SJSA1 (cell line): ENCODE measurements around the gene UGCG. TPM values are rescaled to one million over a fixed set of nuclear protein-coding genes. Genes with fewer than 3 reads are reported as not detected.
A peak's percentile ranks its signal among the peaks of the same experiment; 100 is the strongest.
"Not testable (repeated sequence)": the region's sequence is repeated elsewhere in the genome, so short reads cannot be mapped to it uniquely, and the experiment has no call there.

ENCODE experiments used
- DNase-seq, 2 experiments: peaks; one replicate each; pipeline ENCODE4 v3.0.0-alpha.2; 2015 to 2020; ENCODE audit warnings: low spot score in 2 of 2, low read depth in 1 of 2
- H3K27ac ChIP-seq: fragments of 250-450 bp; sonication (Bioruptor Pico); 2 replicates; pipeline ENCODE4 v1.5.1; 2020; ENCODE audit warnings: mild to moderate bottlenecking, moderate library complexity
- H3K27me3 ChIP-seq: fragments of 250-450 bp; sonication (Bioruptor Pico); replicated peaks from 2 replicates; pipeline ENCODE4 v1.5.1; 2020; ENCODE audit warnings: mild to moderate bottlenecking, moderate library complexity
- H3K36me3 ChIP-seq: fragments of 250-450 bp; sonication (Bioruptor Pico); 2 replicates; pipeline ENCODE4 v1.5.1; 2020; ENCODE audit warnings: mild to moderate bottlenecking
- H3K4me1 ChIP-seq: fragments of 250-450 bp; sonication (Bioruptor Pico); replicated peaks from 2 replicates; pipeline ENCODE4 v1.6.1; 2021; ENCODE audit warnings: mild to moderate bottlenecking
- H3K4me3 ChIP-seq: fragments of 250-450 bp; sonication (Bioruptor Pico); 2 replicates; pipeline ENCODE4 v1.5.1; 2020; ENCODE audit warnings: mild to moderate bottlenecking
- H3K9me3 ChIP-seq: fragments of 250-450 bp; sonication (Bioruptor Pico); replicated peaks from 2 replicates; pipeline ENCODE4 v1.5.1; 2020; ENCODE audit warnings: mild to moderate bottlenecking
- total RNA-seq: library from RNA; depleted of rRNA; stranded (reverse); fragments of >200 nt; shearing (Covaris generic); gene quantifications from 2 replicates; pipeline ENCODE4 v1.2.3, GENCODE V29; 2014

The UGCG gene
- total RNA-seq, 1 experiment from 2014 or later, result 54.7 TPM

GRCh38 chr9:111873901-111874300, 22.7 kb upstream of the UGCG start:
- Histone ChIP-seq H3K4me3 (no peak overlapping the region), H3K27ac (no peak overlapping the region), H3K27me3 (no peaks in the 10 kb centered on the region), H3K9me3 (no peaks in the 10 kb centered on the region), H3K4me1 (no peaks in the 10 kb centered on the region), H3K36me3 (no peaks in the 10 kb centered on the region)
- DNase-seq, result no peak

- no peak for DNase-seq
- no peaks in the 10 kb centered on the region for H3K36me3 ChIP-seq
Observed at GRCh38 chr9:111874500-111874899, 22.1 kb upstream of the UGCG start.

GRCh38 chr9:111875291-111875690, 21.3 kb upstream of the UGCG start:
- H3K27me3 ChIP-seq, H3K4me3 ChIP-seq, H3K4me1 ChIP-seq, H3K36me3 ChIP-seq, H3K27ac ChIP-seq, DNase-seq, H3K9me3 ChIP-seq: not testable (repeated sequence)

More at GRCh38 chr9:111874500-111874899, 22.1 kb upstream of the UGCG start:
- Histone ChIP-seq H3K27ac (no peak overlapping the region), H3K4me1 (no peaks in the 10 kb centered on the region), H3K4me3 (no peak overlapping the region), H3K27me3 (no peaks in the 10 kb centered on the region), H3K9me3 (no peaks in the 10 kb centered on the region)

GRCh38 chr9:111875691-111876090, 20.9 kb upstream of the UGCG start:
- not testable (repeated sequence) for H3K27me3 ChIP-seq, H3K36me3 ChIP-seq, H3K4me3 ChIP-seq, H3K4me1 ChIP-seq, H3K27ac ChIP-seq, H3K9me3 ChIP-seq, DNase-seq

GRCh38 chr9:111876179-111876578, 20.4 kb upstream of the UGCG start:
- H3K9me3 ChIP-seq, result no peaks in the 10 kb centered on the region
- no peak overlapping the region for H3K4me3 ChIP-seq
- H3K27ac ChIP-seq, result no peak overlapping the region
- no peak for DNase-seq
- H3K36me3 ChIP-seq, result no peaks in the 10 kb centered on the region
- no peaks in the 10 kb centered on the region for H3K4me1 ChIP-seq
- no peaks in the 10 kb centered on the region for H3K27me3 ChIP-seq

- DNase-seq, result no peak
- H3K4me3 ChIP-seq, result no peak overlapping the region
- H3K36me3 ChIP-seq, result no peaks in the 10 kb centered on the region
- no peak overlapping the region for H3K27ac ChIP-seq
- H3K4me1 ChIP-seq, result no peaks in the 10 kb centered on the region
- H3K9me3 ChIP-seq, result no peaks in the 10 kb centered on the region
- no peaks in the 10 kb centered on the region for H3K27me3 ChIP-seq
Observed at GRCh38 chr9:111877420-111877819, 19.2 kb upstream of the UGCG start.

- Histone ChIP-seq H3K4me1 (no peaks in the 10 kb centered on the region), H3K27me3 (no peaks in the 10 kb centered on the region), H3K4me3 (no peak overlapping the region), H3K36me3 (no peaks in the 10 kb centered on the region), H3K27ac (no peak overlapping the region), H3K9me3 (no peaks in the 10 kb centered on the region)
- DNase-seq, result no peak
Observed at GRCh38 chr9:111878946-111879345, 17.7 kb upstream of the UGCG start.

GRCh38 chr9:111886983-111887718, 9.5 kb upstream of the UGCG start:
- H3K36me3 ChIP-seq, result no peaks in the 10 kb centered on the region
- H3K9me3 ChIP-seq, result no peaks in the 10 kb centered on the region
- H3K27me3 ChIP-seq, result no peaks in the 10 kb centered on the region
- peaks cover 10% of the 10 kb centered on the region for H3K4me1 ChIP-seq
- no peak overlapping the region for H3K4me3 ChIP-seq
- DNase-seq, result no peak
- H3K27ac ChIP-seq, result no peak overlapping the region

- Histone ChIP-seq H3K27ac (no peak overlapping the region), H3K27me3 (no peaks in the 10 kb centered on the region), H3K4me1 (peaks cover 18% of the 10 kb centered on the region), H3K9me3 (no peaks in the 10 kb centered on the region), H3K4me3 (no peak overlapping the region), H3K36me3 (no peaks in the 10 kb centered on the region)
- DNase-seq, result no peak
Observed at GRCh38 chr9:111890334-111890733, 6.3 kb upstream of the UGCG start.

- not testable (repeated sequence) for H3K27me3 ChIP-seq, H3K36me3 ChIP-seq, DNase-seq, H3K4me3 ChIP-seq, H3K9me3 ChIP-seq, H3K27ac ChIP-seq
- peaks cover 23% of the 10 kb centered on the region for H3K4me1 ChIP-seq
Observed at GRCh38 chr9:111890867-111891266, 5.7 kb upstream of the UGCG start.

- peaks cover 3% of the 10 kb centered on the region for H3K36me3 ChIP-seq
- H3K4me3 ChIP-seq, result no peak overlapping the region
- peaks cover 28% of the 10 kb centered on the region for H3K4me1 ChIP-seq
- no peak for DNase-seq
- H3K27ac ChIP-seq, result no peak overlapping the region
- no peaks in the 10 kb centered on the region for H3K9me3 ChIP-seq
- H3K27me3 ChIP-seq, result no peaks in the 10 kb centered on the region
Observed at GRCh38 chr9:111891910-111892499, 4.6 kb upstream of the UGCG start.

- Histone ChIP-seq H3K27ac (peak overlapping the region; percentile 73), H3K36me3 (peaks cover 14% of the 10 kb centered on the region), H3K4me3 (peak overlapping the region; percentile 98), H3K9me3 (no peaks in the 10 kb centered on the region), H3K27me3 (no peaks in the 10 kb centered on the region), H3K4me1 (peaks cover 50% of the 10 kb centered on the region)
- peak; percentile 32 to 40 for DNase-seq
Observed at GRCh38 chr9:111896942-111897600, 457 bp downstream of the UGCG start.

- no peaks in the 10 kb centered on the region for H3K9me3 ChIP-seq
- peak in 1 of 2 experiments; percentile 44 for DNase-seq
- peaks cover 50% of the 10 kb centered on the region for H3K4me1 ChIP-seq
- H3K4me3 ChIP-seq, result peak overlapping the region; percentile 98
- peak overlapping the region; percentile 73 for H3K27ac ChIP-seq
- peaks cover 14% of the 10 kb centered on the region for H3K36me3 ChIP-seq
- H3K27me3 ChIP-seq, result no peaks in the 10 kb centered on the region
Observed at GRCh38 chr9:111897601-111898137, 1.1 kb downstream of the UGCG start.
